HUES64 (cell line): Measurements from ENCODE around the gene HSPBP1.
A peak's percentile ranks its signal among the peaks of the same experiment; 100 is the strongest.

ENCODE experiments used
- H3K27ac ChIP-seq: 2 replicates; pipeline ENCODE4 v1.7.0; 2013; ENCODE audit warnings: low read depth, low read length, inconsistent platforms
- H3K27me3 ChIP-seq: 2 replicates; pipeline ENCODE4 v1.6.1; 2013; ENCODE audit warnings: mild to moderate bottlenecking, low read length; ENCODE audit not compliant: insufficient read depth
- H3K36me3 ChIP-seq: 2 replicates; pipeline ENCODE4 v1.6.1; 2013; ENCODE audit warnings: mild to moderate bottlenecking, low read length; ENCODE audit not compliant: insufficient read depth
- H3K4me1 ChIP-seq: 2 replicates; pipeline ENCODE4 v1.6.1; 2013; ENCODE audit warnings: mild to moderate bottlenecking, low read length, moderate library complexity; ENCODE audit not compliant: insufficient read depth
- H3K4me3 ChIP-seq: 2 replicates; pipeline ENCODE4 v1.5.1; 2013; ENCODE audit warnings: mild to moderate bottlenecking, low read length, moderate library complexity
- H3K9ac ChIP-seq: 2 replicates; pipeline ENCODE4 v1.6.1; 2013; ENCODE audit warnings: mild to moderate bottlenecking, low read depth, low read length
- H3K9me3 ChIP-seq: 2 replicates; pipeline ENCODE4 v1.6.1; 2013; ENCODE audit warnings: low read depth, low read length; ENCODE audit not compliant: insufficient read depth
- WGBS: fragments of 150-250, 120-280 bp; methylation state at CpG from one replicate; pipeline ENCODE4 v1.1.7; 2013; ENCODE audit warnings: missing lambda C conversion rate; 5-methylcytosine and 5-hydroxymethylcytosine counted together

The HSPBP1 gene

GRCh38 chr19:55304279-55304978, 24.5 kb upstream of the HSPBP1 start:
- Histone ChIP-seq H3K27me3 (no peaks in the 10 kb centered on the region), H3K9me3 (no peaks in the 10 kb centered on the region), H3K9ac (no peak overlapping the region), H3K27ac (no peak overlapping the region), H3K4me1 (peaks cover 9% of the 10 kb centered on the region), H3K36me3 (peaks cover 66% of the 10 kb centered on the region), H3K4me3 (no peak overlapping the region)
- WGBS: 93% methylated on average over 39 of the region's 39 CpGs

GRCh38 chr19:55303477-55303876, 23.6 kb upstream of the HSPBP1 start:
- Histone ChIP-seq H3K4me3 (no peak overlapping the region), H3K36me3 (peaks cover 65% of the 10 kb centered on the region), H3K27ac (no peak overlapping the region), H3K9ac (no peak overlapping the region), H3K27me3 (no peaks in the 10 kb centered on the region), H3K4me1 (peaks cover 9% of the 10 kb centered on the region), H3K9me3 (no peaks in the 10 kb centered on the region)
- WGBS: 96% methylated on average over 11 of the region's 11 CpGs

- H3K9ac ChIP-seq: no peak overlapping the region
- peaks cover 63% of the 10 kb centered on the region for H3K36me3 ChIP-seq
- no peak overlapping the region for H3K27ac ChIP-seq
- no peak overlapping the region for H3K4me3 ChIP-seq
- no peaks in the 10 kb centered on the region for H3K27me3 ChIP-seq
- peaks cover 9% of the 10 kb centered on the region for H3K4me1 ChIP-seq
- WGBS: 95% methylated on average over 12 of the region's 12 CpGs
- H3K9me3 ChIP-seq: no peaks in the 10 kb centered on the region
Observed at GRCh38 chr19:55302318-55302703, 22.4 kb upstream of the HSPBP1 start.

GRCh38 chr19:55301459-55302317, 21.8 kb upstream of the HSPBP1 start:
- H3K27ac ChIP-seq: no peak overlapping the region
- no peaks in the 10 kb centered on the region for H3K9me3 ChIP-seq
- peaks cover 60% of the 10 kb centered on the region for H3K36me3 ChIP-seq
- H3K27me3 ChIP-seq: no peaks in the 10 kb centered on the region
- H3K4me1 ChIP-seq: peaks cover 9% of the 10 kb centered on the region
- 0 out of 2 replicates have a peak overlapping the region, but pooled peaks have one; percentile 5 for H3K9ac ChIP-seq
- H3K4me3 ChIP-seq: peak overlapping the region; percentile 34; the same call in 1 of the 2 replicates
- WGBS: 27% methylated on average over 41 of the region's 42 CpGs

- no peak overlapping the region for H3K27ac ChIP-seq
- no peaks in the 10 kb centered on the region for H3K9me3 ChIP-seq
- peaks cover 56% of the 10 kb centered on the region for H3K36me3 ChIP-seq
- H3K4me1 ChIP-seq: peaks cover 9% of the 10 kb centered on the region
- WGBS: 83% methylated on average over 15 of the region's 15 CpGs
- H3K4me3 ChIP-seq: no peak overlapping the region
- no peaks in the 10 kb centered on the region for H3K27me3 ChIP-seq
- H3K9ac ChIP-seq: 0 out of 2 replicates have a peak overlapping the region, but pooled peaks have one; percentile 5
Observed at GRCh38 chr19:55300886-55301458, 21.1 kb upstream of the HSPBP1 start.

- Histone ChIP-seq H3K4me1 (peaks cover 9% of the 10 kb centered on the region), H3K36me3 (peaks cover 56% of the 10 kb centered on the region), H3K4me3 (no peak overlapping the region), H3K9ac (no peak overlapping the region), H3K27ac (no peak overlapping the region), H3K27me3 (no peaks in the 10 kb centered on the region), H3K9me3 (no peaks in the 10 kb centered on the region)
- WGBS: 91% methylated on average over 10 of the region's 10 CpGs
Observed at GRCh38 chr19:55299991-55300390, 20.1 kb upstream of the HSPBP1 start.

- Histone ChIP-seq H3K36me3 (peaks cover 48% of the 10 kb centered on the region), H3K27ac (no peak overlapping the region), H3K9me3 (no peaks in the 10 kb centered on the region), H3K27me3 (no peaks in the 10 kb centered on the region), H3K4me1 (peaks cover 9% of the 10 kb centered on the region), H3K9ac (no peak overlapping the region), H3K4me3 (no peak overlapping the region)
- WGBS: 95% methylated on average over 10 of the region's 10 CpGs
Observed at GRCh38 chr19:55297267-55297666, 17.4 kb upstream of the HSPBP1 start.

GRCh38 chr19:55289117-55289796, 9.3 kb upstream of the HSPBP1 start:
- H3K36me3 ChIP-seq: peaks cover 45% of the 10 kb centered on the region
- H3K9me3 ChIP-seq: no peaks in the 10 kb centered on the region
- no peak overlapping the region for H3K27ac ChIP-seq
- H3K4me1 ChIP-seq: no peaks in the 10 kb centered on the region
- no peak overlapping the region for H3K9ac ChIP-seq
- H3K4me3 ChIP-seq: no peak overlapping the region
- 97% methylated on average over 8 of the region's 9 CpGs for WGBS
- no peaks in the 10 kb centered on the region for H3K27me3 ChIP-seq

GRCh38 chr19:55287361-55288079, 7.6 kb upstream of the HSPBP1 start:
- Histone ChIP-seq H3K27me3 (no peaks in the 10 kb centered on the region), H3K9ac (no peak overlapping the region), H3K4me1 (no peaks in the 10 kb centered on the region), H3K4me3 (no peak overlapping the region), H3K36me3 (peaks cover 38% of the 10 kb centered on the region), H3K27ac (no peak overlapping the region), H3K9me3 (no peaks in the 10 kb centered on the region)
- WGBS: 95% methylated on average over 21 of the region's 21 CpGs

GRCh38 chr19:55285229-55285890, 5.5 kb upstream of the HSPBP1 start:
- H3K27me3 ChIP-seq: no peaks in the 10 kb centered on the region
- 65% methylated on average over 18 of the region's 18 CpGs for WGBS
- no peaks in the 10 kb centered on the region for H3K4me1 ChIP-seq
- H3K9me3 ChIP-seq: no peaks in the 10 kb centered on the region
- H3K4me3 ChIP-seq: peak overlapping the region; percentile 50
- peaks cover 27% of the 10 kb centered on the region for H3K36me3 ChIP-seq
- no peak overlapping the region for H3K27ac ChIP-seq
- H3K9ac ChIP-seq: peak overlapping the region; percentile 44; the same call in 1 of the 2 replicates
